Muscle layer of duodenum (tissue), 2 donors: ENCODE results near the gene MAS1L.

Experiments used
- H3K27ac ChIP-seq: one replicate; pipeline ENCODE4 v1.7.0; 2013; ENCODE audit warnings: mild to moderate bottlenecking, low read length
- H3K27me3 ChIP-seq: one replicate; pipeline ENCODE4 v1.7.0; 2013; ENCODE audit warnings: low read depth, mild to moderate bottlenecking, control low read depth, low read length
- H3K36me3 ChIP-seq, 2 donors: one replicate each; pipeline ENCODE4 v1.7.0; 2013; ENCODE audit warnings: low read length in 2 of 2, control low read depth in 1 of 2, mild to moderate bottlenecking in 1 of 2; ENCODE audit not compliant: insufficient read depth in 2 of 2, control insufficient read depth in 1 of 2
- H3K4me1 ChIP-seq, 2 donors: one replicate each; pipeline ENCODE4 v1.7.0; 2013; ENCODE audit warnings: low read length in 2 of 2, mild to moderate bottlenecking in 2 of 2, control low read depth in 1 of 2, moderate library complexity in 1 of 2; ENCODE audit not compliant: insufficient read depth in 2 of 2, control insufficient read depth in 1 of 2
- H3K4me3 ChIP-seq, 2 donors: one replicate each; pipeline ENCODE4 v1.7.0; 2013; ENCODE audit warnings: low read length in 2 of 2, low read depth in 1 of 2, mild to moderate bottlenecking in 1 of 2
- H3K9me3 ChIP-seq, 2 donors: one replicate each; pipeline ENCODE4 v1.7.0; 2013; ENCODE audit warnings: low read length in 2 of 2, control low read depth in 1 of 2, mild to moderate bottlenecking in 1 of 2; ENCODE audit not compliant: control insufficient read depth in 1 of 2
- donor health status: healthy.

The MAS1L gene, protein sequence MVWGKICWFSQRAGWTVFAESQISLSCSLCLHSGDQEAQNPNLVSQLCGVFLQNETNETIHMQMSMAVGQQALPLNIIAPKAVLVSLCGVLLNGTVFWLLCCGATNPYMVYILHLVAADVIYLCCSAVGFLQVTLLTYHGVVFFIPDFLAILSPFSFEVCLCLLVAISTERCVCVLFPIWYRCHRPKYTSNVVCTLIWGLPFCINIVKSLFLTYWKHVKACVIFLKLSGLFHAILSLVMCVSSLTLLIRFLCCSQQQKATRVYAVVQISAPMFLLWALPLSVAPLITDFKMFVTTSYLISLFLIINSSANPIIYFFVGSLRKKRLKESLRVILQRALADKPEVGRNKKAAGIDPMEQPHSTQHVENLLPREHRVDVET

DNA sequence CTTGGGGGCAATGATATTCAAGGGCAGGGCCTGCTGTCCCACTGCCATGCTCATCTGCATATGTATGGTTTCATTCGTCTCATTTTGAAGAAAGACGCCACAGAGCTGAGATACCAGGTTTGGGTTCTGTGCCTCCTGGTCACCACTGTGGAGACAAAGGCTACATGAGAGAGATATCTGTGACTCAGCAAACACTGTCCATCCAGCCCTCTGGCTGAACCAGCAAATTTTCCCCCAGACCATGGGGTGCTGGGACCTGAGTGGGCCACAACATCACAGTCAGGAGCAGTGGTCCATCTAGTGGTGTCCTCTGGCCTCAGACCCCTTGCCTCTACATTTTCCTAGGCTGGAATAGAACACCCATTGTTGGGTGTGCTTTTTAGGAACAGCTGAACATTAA lies at the start of gene MAS1L:
MAS1L (minus strand) TSS at position 297 of the 400 bp plus-strand sequence; CDS start at position 243, 54 bp downstream.
- H3K9me3 ChIP-seq, result no peaks in the 10 kb centered on the region
- no peaks in the 10 kb centered on the region for H3K36me3 ChIP-seq
- H3K27me3 ChIP-seq, result no peaks in the 10 kb centered on the region
- H3K27ac ChIP-seq, result no peak within 1 kb of the TSS
- H3K4me3 ChIP-seq, result no peak within 1 kb of the TSS
- no peaks in the 10 kb centered on the region for H3K4me1 ChIP-seq

DNA sequence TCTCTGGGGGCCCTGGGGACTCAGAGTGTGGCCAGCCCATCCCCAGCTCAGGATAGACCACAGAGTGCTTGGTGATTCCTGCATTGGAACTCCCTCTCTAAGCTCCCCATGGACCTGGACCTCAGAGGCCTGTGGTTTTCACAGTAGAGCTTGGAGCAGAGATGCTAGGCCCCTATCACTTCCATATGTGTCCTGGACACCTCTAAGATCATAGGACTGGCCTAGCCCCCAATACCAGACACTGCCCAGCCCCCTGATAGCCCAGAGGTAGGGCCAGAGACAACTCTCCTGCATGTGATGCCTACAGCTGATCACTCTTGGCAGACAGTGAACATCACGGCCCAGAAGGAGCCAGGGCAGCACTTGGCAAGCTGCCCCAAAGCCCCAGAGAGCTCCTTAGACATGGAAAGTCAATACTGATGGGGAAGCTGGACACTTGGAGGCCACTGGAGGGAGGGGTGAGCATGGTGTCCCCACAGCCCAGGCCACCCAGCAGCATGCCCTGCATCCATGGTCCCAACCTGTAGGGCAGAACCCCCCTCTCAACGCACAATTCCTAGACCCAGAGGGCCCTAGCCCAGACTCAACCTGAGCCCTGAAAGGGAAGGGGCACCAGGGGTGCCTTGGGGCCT lies 44.7 kb upstream of the MAS1L start:
- Histone ChIP-seq H3K36me3 (no peaks in the 10 kb centered on the region), H3K4me3 (no peak overlapping the region), H3K9me3 (no peaks in the 10 kb centered on the region), H3K27me3 (no peaks in the 10 kb centered on the region), H3K4me1 (no peaks in the 10 kb centered on the region), H3K27ac (no peak overlapping the region)

DNA sequence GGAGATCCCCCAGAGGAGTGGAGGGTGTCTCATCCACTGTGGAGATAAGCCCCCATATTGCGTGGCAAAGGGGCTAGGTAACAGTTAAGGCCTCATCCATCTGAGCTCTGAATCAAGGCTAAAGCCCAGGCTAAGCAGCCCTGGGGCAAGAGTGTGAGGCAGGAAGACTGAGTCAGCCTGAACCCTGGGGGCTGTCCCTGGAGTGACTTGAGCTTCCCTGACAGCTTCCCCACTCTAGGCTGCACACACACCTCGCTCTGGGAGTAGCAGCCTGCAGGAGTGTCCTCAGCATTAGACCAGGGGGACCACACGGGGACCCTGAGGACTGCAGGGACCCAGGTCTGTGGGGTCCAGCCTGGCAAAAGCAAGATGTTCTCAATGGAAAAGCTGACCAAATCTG lies 43.9 kb upstream of the MAS1L start:
- Histone ChIP-seq H3K27ac (no peak overlapping the region), H3K36me3 (no peaks in the 10 kb centered on the region), H3K4me3 (no peak overlapping the region), H3K4me1 (no peaks in the 10 kb centered on the region), H3K27me3 (no peaks in the 10 kb centered on the region), H3K9me3 (no peaks in the 10 kb centered on the region)

DNA sequence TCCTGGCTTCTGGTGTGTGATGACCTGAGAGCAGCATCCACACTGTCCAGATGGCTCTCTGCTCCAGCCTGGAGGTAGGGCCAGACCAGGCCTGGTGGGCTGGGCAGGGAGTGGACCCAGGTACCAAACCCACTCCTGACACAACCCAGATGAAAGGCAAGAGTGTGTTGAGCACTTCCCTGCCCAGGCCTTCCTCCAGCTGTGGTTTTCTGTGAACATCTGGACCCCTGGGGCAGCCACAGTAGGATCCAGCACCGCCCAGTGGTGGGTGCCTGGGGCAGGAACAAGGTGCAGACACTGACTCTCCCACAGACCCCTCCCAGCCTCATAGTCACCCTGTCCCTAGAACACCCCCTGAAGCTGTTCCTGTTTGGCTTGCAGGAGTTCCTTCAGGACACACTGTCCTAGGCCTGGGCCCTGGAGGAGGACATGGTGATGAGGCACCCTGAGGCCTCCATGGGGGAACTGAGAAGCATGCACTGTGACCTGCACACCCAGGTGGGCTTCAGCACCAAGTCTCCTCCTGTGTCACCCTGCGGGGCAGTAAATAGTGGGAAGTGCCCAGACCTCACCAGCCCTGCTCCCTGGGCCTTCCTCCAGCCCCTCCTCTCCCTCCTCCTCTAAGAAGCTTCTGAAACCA lies 43.0 kb upstream of the MAS1L start:
- Histone ChIP-seq H3K9me3 (no peaks in the 10 kb centered on the region), H3K27me3 (no peaks in the 10 kb centered on the region), H3K27ac (no peak overlapping the region), H3K36me3 (no peaks in the 10 kb centered on the region), H3K4me1 (no peaks in the 10 kb centered on the region), H3K4me3 (no peak overlapping the region)

DNA sequence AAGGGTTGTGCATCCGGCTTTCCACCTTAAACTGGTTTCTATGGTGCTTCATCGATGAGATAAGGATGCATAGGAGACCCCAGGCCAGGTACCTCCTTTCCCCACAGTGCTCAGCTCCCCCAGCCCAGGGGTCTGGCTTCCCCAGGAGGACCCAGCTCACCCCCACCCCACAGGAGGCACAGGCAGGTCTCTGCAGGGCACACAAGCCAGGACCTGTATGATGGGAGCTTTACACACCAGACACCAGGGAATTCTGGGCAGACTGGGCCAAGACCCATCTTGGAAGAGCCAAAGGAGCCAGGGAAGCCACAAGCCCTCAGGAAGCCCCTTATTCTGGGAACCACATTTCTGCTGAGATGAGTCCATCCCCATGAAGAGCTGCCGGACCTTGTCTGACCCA lies 42.2 kb upstream of the MAS1L start:
- H3K4me3 ChIP-seq, result no peak overlapping the region
- H3K36me3 ChIP-seq, result no peaks in the 10 kb centered on the region
- no peaks in the 10 kb centered on the region for H3K27me3 ChIP-seq
- no peaks in the 10 kb centered on the region for H3K4me1 ChIP-seq
- H3K9me3 ChIP-seq, result no peaks in the 10 kb centered on the region
- no peak overlapping the region for H3K27ac ChIP-seq

DNA sequence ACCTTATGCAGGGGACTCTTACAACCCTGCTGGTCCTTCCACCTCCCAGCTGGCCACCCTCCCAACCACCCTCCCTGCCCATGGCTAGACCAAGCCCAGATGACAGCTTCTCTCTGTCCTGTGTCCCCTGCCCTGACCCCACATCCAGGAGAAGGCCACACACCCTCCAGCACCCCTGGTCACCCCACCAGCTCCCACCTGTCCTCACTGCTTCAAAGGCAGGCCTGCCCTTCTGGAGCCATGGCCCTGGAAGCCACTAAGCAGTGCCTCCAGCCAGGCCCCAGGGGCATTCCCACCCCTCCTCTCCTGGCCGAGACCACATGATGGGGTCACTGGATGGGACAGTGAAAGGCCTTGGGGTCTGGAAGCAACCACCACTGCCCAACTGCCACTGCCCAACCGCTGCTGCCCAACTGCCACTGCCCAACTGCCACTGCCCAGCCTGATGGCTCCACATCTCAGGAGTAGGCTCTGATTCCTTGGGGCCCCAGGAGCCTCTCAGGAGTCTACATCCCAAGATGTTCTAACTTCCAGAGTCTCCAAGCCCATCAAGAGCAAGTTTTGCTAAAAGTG lies 41.3 kb upstream of the MAS1L start:
- Histone ChIP-seq H3K4me1 (no peaks in the 10 kb centered on the region), H3K9me3 (no peaks in the 10 kb centered on the region), H3K4me3 (no peak overlapping the region), H3K36me3 (no peaks in the 10 kb centered on the region), H3K27me3 (no peaks in the 10 kb centered on the region), H3K27ac (no peak overlapping the region)

DNA sequence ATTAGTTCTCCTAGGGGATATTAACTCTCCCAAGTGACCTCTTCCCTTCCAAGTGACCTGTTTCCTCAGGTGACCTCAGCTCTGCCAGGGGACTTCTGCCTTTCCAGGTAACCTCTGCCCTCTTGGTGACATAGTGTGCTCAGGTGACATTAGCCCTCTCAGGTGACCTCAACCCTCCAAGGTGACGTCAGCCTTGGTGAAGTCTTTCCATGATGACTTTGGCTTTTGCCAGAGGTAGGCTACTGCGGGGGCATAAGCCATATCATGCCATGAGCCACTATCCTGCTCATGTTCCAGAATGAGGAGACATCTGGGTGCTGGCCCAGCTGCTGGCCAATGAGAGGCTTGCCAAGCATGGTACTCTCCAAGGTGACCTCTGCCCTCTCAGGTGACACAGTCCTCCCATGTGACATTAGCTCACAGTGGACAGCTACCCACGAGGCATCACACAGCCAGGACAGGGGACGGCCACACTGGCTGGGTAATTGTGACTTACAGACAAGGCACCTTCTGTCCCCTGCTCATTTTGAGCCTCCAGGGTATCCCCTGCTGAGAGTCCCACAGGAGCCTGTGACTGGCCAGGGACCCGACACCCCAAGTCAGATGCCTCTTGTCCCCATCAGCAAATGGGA lies 40.7 kb upstream of the MAS1L start:
- H3K4me3 ChIP-seq, result no peak overlapping the region
- H3K27ac ChIP-seq, result no peak overlapping the region
- H3K9me3 ChIP-seq, result no peaks in the 10 kb centered on the region
- no peaks in the 10 kb centered on the region for H3K36me3 ChIP-seq
- H3K27me3 ChIP-seq, result no peaks in the 10 kb centered on the region
- no peaks in the 10 kb centered on the region for H3K4me1 ChIP-seq

DNA sequence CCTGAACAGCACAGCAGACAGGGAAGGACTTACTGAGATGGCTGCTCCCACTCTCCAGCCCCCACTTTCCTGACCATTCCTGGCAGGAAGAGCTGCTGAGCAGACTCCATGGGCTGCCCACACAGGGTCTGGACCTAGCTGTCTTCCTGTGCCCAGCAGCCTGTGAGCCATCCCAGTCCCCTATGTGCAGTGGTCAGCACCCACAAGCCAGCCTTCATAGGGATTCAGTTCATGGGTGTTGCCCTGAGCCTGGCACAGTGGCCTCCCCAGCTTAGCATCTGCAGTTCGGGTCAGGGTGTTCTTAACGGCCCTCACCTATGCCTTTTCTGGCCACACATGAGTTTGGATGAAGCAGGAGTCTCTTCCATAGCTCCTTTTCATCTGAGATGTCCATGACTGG lies 39.8 kb upstream of the MAS1L start:
- Histone ChIP-seq H3K9me3 (no peaks in the 10 kb centered on the region), H3K4me1 (no peaks in the 10 kb centered on the region), H3K27ac (no peak overlapping the region), H3K4me3 (no peak overlapping the region), H3K36me3 (no peaks in the 10 kb centered on the region), H3K27me3 (no peaks in the 10 kb centered on the region)

DNA sequence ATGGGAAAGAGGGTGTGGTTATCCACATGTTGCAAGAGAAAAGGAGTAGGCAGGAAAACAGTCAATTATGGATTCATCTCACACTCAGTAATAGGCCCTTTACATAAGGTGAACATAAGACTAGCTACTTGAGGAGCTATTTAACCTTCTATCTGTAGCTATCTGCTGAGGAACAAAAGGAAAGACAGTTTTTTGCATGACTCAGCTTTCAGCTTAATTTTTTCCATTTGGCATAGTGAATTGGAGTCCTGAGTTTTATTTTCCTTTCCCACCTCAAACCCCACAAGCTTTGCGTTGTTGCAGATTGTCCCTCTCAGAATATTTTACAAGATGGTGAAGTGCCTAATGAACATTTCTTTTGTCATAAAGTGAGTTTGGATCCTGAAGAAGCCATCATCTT lies 39.4 kb upstream of the MAS1L start:
- no peaks in the 10 kb centered on the region for H3K36me3 ChIP-seq
- no peak overlapping the region for H3K27ac ChIP-seq
- no peaks in the 10 kb centered on the region for H3K27me3 ChIP-seq
- no peaks in the 10 kb centered on the region for H3K9me3 ChIP-seq
- H3K4me3 ChIP-seq, result no peak overlapping the region
- no peaks in the 10 kb centered on the region for H3K4me1 ChIP-seq

DNA sequence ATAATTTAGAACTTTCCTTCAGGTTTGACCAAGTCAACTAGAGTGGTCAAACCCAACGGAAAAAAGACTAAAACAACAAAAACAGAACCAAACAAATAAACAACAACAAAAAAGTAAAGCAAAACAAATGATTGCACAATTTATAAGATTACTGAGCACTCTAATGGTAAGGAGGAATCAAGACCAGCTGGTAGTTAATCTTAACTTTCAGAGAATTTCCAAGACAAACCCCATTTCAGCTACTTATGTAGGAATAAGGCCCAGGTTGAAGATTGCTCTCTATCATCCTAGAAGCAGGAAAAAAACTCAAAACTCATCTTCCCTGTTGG lies 37.5 kb upstream of the MAS1L start:
- Histone ChIP-seq H3K9me3 (no peaks in the 10 kb centered on the region), H3K36me3 (no peaks in the 10 kb centered on the region), H3K27ac (no peak overlapping the region), H3K4me3 (no peak overlapping the region), H3K27me3 (no peaks in the 10 kb centered on the region), H3K4me1 (no peaks in the 10 kb centered on the region)
